ENCODE data around the gene PARD3B.

GRCh38 chr2:205367331-205367935, 822.2 kb downstream of the PARD3B start:
- TF ChIP-seq CTCF (IDR thresholded peaks at IDR 0.05; ENCODE audit: borderline replicate concordance, extremely low read depth, low read length, poor library complexity, severe bottlenecking) (no peak), EZH2 (IDR thresholded peaks at IDR 0.05; ENCODE audit: borderline replicate concordance, low read depth, low read length, severe bottlenecking) (no peak)

All from DND-41 (cell line).